ENCODE measurements around the gene LIMK2.

Gene LIMK2

GRCh38 chr22:31328544-31328960 is 116.5 kb downstream of the LIMK2 start:
- H3K27ac ChIP-seq (ENCODE audit: low read length) = no peak overlapping the region
- no peaks in the 10 kb centered on the region for H3K79me2 ChIP-seq (ENCODE audit: low read length)
- no peaks in the 10 kb centered on the region for H3K9me3 ChIP-seq (replicated peaks; ENCODE audit: insufficient read depth, low read length)
- H3F3A ChIP-seq (ENCODE audit: insufficient read depth, low read length) = no peaks in the 10 kb centered on the region
- H3K27me3 ChIP-seq (replicated peaks; ENCODE audit: insufficient read depth, low read length) = no peaks in the 10 kb centered on the region
- DNase-seq = no peak
- TF ChIP-seq EZH2phosphoT487 (IDR thresholded peaks at IDR 0.05; ENCODE audit: low read length) = no peak
- TF ChIP-seq, protein P1, sequence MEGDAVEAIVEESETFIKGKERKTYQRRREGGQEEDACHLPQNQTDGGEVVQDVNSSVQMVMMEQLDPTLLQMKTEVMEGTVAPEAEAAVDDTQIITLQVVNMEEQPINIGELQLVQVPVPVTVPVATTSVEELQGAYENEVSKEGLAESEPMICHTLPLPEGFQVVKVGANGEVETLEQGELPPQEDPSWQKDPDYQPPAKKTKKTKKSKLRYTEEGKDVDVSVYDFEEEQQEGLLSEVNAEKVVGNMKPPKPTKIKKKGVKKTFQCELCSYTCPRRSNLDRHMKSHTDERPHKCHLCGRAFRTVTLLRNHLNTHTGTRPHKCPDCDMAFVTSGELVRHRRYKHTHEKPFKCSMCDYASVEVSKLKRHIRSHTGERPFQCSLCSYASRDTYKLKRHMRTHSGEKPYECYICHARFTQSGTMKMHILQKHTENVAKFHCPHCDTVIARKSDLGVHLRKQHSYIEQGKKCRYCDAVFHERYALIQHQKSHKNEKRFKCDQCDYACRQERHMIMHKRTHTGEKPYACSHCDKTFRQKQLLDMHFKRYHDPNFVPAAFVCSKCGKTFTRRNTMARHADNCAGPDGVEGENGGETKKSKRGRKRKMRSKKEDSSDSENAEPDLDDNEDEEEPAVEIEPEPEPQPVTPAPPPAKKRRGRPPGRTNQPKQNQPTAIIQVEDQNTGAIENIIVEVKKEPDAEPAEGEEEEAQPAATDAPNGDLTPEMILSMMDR (IDR thresholded peaks at IDR 0.05; ENCODE audit: low read length) = no peak
- no peak for TF ChIP-seq EZH2 (optimal IDR thresholded peaks at IDR 0.05; ENCODE audit: low read depth, low read length)
- no peaks in the 10 kb centered on the region for H3K4me1 ChIP-seq (ENCODE audit: low read length)
- no peaks in the 10 kb centered on the region for H4K20me1 ChIP-seq (ENCODE audit: insufficient read depth, low read length)
- H3K4me2 ChIP-seq (ENCODE audit: low read depth, low read length) = no peak overlapping the region
- H3K9ac ChIP-seq (ENCODE audit: low read length) = no peak overlapping the region
- H3K4me3 ChIP-seq (ENCODE audit: low read length) = no peak overlapping the region
- H3K9me2 ChIP-seq (replicated peaks; ENCODE audit: insufficient read depth, low read length) = no peaks in the 10 kb centered on the region
- no peak overlapping the region for H2AFZ ChIP-seq (ENCODE audit: low read length)
- no peaks in the 10 kb centered on the region; the same call in 1 of the 2 replicates for H3K36me3 ChIP-seq (replicated peaks; ENCODE audit: insufficient read depth, low read length)

- no peak for DNase-seq
- Histone ChIP-seq H4K20me1 (ENCODE audit: insufficient read depth, low read length) (no peaks in the 10 kb centered on the region), H3K9ac (ENCODE audit: low read length) (no peak overlapping the region), H2AFZ (ENCODE audit: low read length) (no peak overlapping the region), H3F3A (ENCODE audit: insufficient read depth, low read length) (no peaks in the 10 kb centered on the region), H3K27me3 (replicated peaks; ENCODE audit: insufficient read depth, low read length) (no peaks in the 10 kb centered on the region), H3K4me1 (ENCODE audit: low read length) (no peaks in the 10 kb centered on the region), H3K79me2 (ENCODE audit: low read length) (no peaks in the 10 kb centered on the region), H3K9me2 (replicated peaks; ENCODE audit: insufficient read depth, low read length) (no peaks in the 10 kb centered on the region), H3K4me2 (ENCODE audit: low read depth, low read length) (no peak overlapping the region), H3K4me3 (ENCODE audit: low read length) (no peak overlapping the region), H3K27ac (ENCODE audit: low read length) (no peak overlapping the region), H3K36me3 (replicated peaks; ENCODE audit: insufficient read depth, low read length) (no peaks in the 10 kb centered on the region; the same call in 1 of the 2 replicates), H3K9me3 (replicated peaks; ENCODE audit: insufficient read depth, low read length) (no peaks in the 10 kb centered on the region)
- TF ChIP-seq, protein P1 (IDR thresholded peaks at IDR 0.05; ENCODE audit: low read length) = no peak
These were observed 116.9 kb downstream of the LIMK2 start for GRCh38 chr22:31329029-31329428.
